Muscle of back (tissue), 11 donors: ENCODE data around the gene FOXP4. TPM values are rescaled to one million over a fixed set of nuclear protein-coding genes. Genes with fewer than 3 reads are reported as not detected.
A peak's percentile ranks its signal among the peaks of the same experiment; 100 is the strongest.

Experiments used
- DNase-seq, 3 donors: peaks; one replicate each; pipeline versions ENCODE4 v3.0.0 to v3.0.0-alpha.2; 2013
- polyA plus RNA-seq, 10 donors: library from polyadenylated mRNA; unstranded; fragments of 120-200 nt; gene quantifications; one replicate each; pipeline ENCODE4 v1.2.1, GENCODE V29; 2013; ENCODE audit not compliant: insufficient read length in 10 of 10

The FOXP4 gene
- polyA plus RNA-seq, 10 donors: 8.4 to 14.1 (median 12.3) TPM

GRCh38 chr6:41625442-41625841 is 79.3 kb downstream of the FOXP4 start:
- peak in 1 of 3 donors; percentile 61 for DNase-seq

GRCh38 chr6:41626022-41626421 is 79.8 kb downstream of the FOXP4 start:
- no peak for DNase-seq

GRCh38 chr6:41626917-41627316 is 80.7 kb downstream of the FOXP4 start:
- no peak for DNase-seq

GRCh38 chr6:41629128-41629527 is 82.9 kb downstream of the FOXP4 start:
- no peak for DNase-seq

GRCh38 chr6:41630069-41630468 is 83.9 kb downstream of the FOXP4 start:
- no peak for DNase-seq

- no peak for DNase-seq
Observed at GRCh38 chr6:41630946-41631345, 84.8 kb downstream of the FOXP4 start.

GRCh38 chr6:41633056-41633634 is 87.0 kb downstream of the FOXP4 start:
- DNase-seq: no peak

GRCh38 chr6:41634657-41635056 is 88.5 kb downstream of the FOXP4 start:
- peak in 2 of 3 donors; percentile 57 to 79 for DNase-seq

GRCh38 chr6:41635365-41635764 is 89.2 kb downstream of the FOXP4 start:
- no peak for DNase-seq

GRCh38 chr6:41636833-41637193 is 90.6 kb downstream of the FOXP4 start:
- DNase-seq: peak in 2 of 3 donors; percentile 37 to 61

- DNase-seq: peak in 1 of 3 donors; percentile 57
Observed at GRCh38 chr6:41637194-41638001, 91.2 kb downstream of the FOXP4 start.

GRCh38 chr6:41638002-41638934 is 92.1 kb downstream of the FOXP4 start, which contains the start of gene MDFI:
Gene MDFI, plus strand, starts transcription at chr6:41638468. Its CDS starts 282 bp downstream, at chr6:41638750.
- peak; percentile 70 to 95 (median 90) for DNase-seq

GRCh38 chr6:41638935-41639808 is 93.0 kb downstream of the FOXP4 start:
- DNase-seq: peak; percentile 74 to 94 (median 84)

- DNase-seq: peak in 2 of 3 donors; percentile 82 to 95
Observed at GRCh38 chr6:41639809-41640371, 93.7 kb downstream of the FOXP4 start.

GRCh38 chr6:41640426-41640825 is 94.2 kb downstream of the FOXP4 start:
- DNase-seq: no peak

- no peak for DNase-seq
Observed at GRCh38 chr6:41641352-41641925, 95.3 kb downstream of the FOXP4 start.

- no peak for DNase-seq
Observed at GRCh38 chr6:41642090-41642959, 96.1 kb downstream of the FOXP4 start.

- no peak for DNase-seq
Observed at GRCh38 chr6:41642960-41643898, 97.0 kb downstream of the FOXP4 start.
